ENCODE measurements around the gene IER2.

Gene IER2

GRCh38 chr19:13118424-13119193, 31.6 kb upstream of the IER2 start:
- no peak for TF ChIP-seq CTCF (IDR thresholded peaks at IDR 0.05; ENCODE audit: low read depth, low read length, missing control alignments)
- in situ Hi-C loops (cut with HindIII; ENCODE audit: low pct_ligation_motif_present, low sequenced_read_pairs) = no loop called here
- DNase-seq = no peak

GRCh38 chr19:13119627-13120026, 30.6 kb upstream of the IER2 start:
- H3K27ac ChIP-seq = peak overlapping the region; percentile 90
- in situ Hi-C loops (cut with HindIII; ENCODE audit: low pct_ligation_motif_present, low sequenced_read_pairs) = no loop called here
- TF ChIP-seq CTCF (IDR thresholded peaks at IDR 0.05; ENCODE audit: low read depth, low read length, missing control alignments) = no peak
- H3K27me3 ChIP-seq (replicated peaks) = no peaks in the 10 kb centered on the region
- no peak for DNase-seq
- peaks cover 7% of the 10 kb centered on the region for H3K36me3 ChIP-seq (replicated peaks)
- peak overlapping the region; percentile 90 for H3K4me3 ChIP-seq (ENCODE audit: low read depth, low read length)

More at GRCh38 chr19:13118424-13119193, 31.6 kb upstream of the IER2 start:
- no peaks in the 10 kb centered on the region for H3K27me3 ChIP-seq (replicated peaks)
- H3K4me3 ChIP-seq (ENCODE audit: low read depth, low read length) = peak overlapping the region; percentile 90
- peak overlapping the region; percentile 90 for H3K27ac ChIP-seq
- peaks cover 12% of the 10 kb centered on the region for H3K36me3 ChIP-seq (replicated peaks)

GRCh38 chr19:13120031-13120430, 30.2 kb upstream of the IER2 start:
- TF ChIP-seq CTCF (IDR thresholded peaks at IDR 0.05; ENCODE audit: low read depth, low read length, missing control alignments) = no peak
- in situ Hi-C loops (cut with HindIII; ENCODE audit: low pct_ligation_motif_present, low sequenced_read_pairs) = no loop called here
- Histone ChIP-seq H3K4me3 (ENCODE audit: low read depth, low read length) (peak overlapping the region; percentile 90), H3K36me3 (replicated peaks) (peaks cover 11% of the 10 kb centered on the region), H3K27ac (peak overlapping the region; percentile 90), H3K27me3 (replicated peaks) (no peaks in the 10 kb centered on the region)
- DNase-seq = no peak

GRCh38 chr19:13120817-13121216, 29.4 kb upstream of the IER2 start:
- H3K4me3 ChIP-seq (ENCODE audit: low read depth, low read length) = peak overlapping the region; percentile 27

GRCh38 chr19:13121551-13122274, 28.5 kb upstream of the IER2 start:
- no peak for DNase-seq
- in situ Hi-C loops (cut with HindIII; ENCODE audit: low pct_ligation_motif_present, low sequenced_read_pairs) = no loop called here
- Histone ChIP-seq H3K4me3 (ENCODE audit: low read depth, low read length) (no peak overlapping the region), H3K27me3 (replicated peaks) (no peaks in the 10 kb centered on the region), H3K27ac (peak overlapping the region; percentile 90), H3K36me3 (replicated peaks) (peaks cover 19% of the 10 kb centered on the region)
- no peak for TF ChIP-seq CTCF (IDR thresholded peaks at IDR 0.05; ENCODE audit: low read depth, low read length, missing control alignments)

More at GRCh38 chr19:13120817-13121216, 29.4 kb upstream of the IER2 start:
- H3K27ac ChIP-seq = peak overlapping the region; percentile 90
- H3K27me3 ChIP-seq (replicated peaks) = no peaks in the 10 kb centered on the region
- no peak for TF ChIP-seq CTCF (IDR thresholded peaks at IDR 0.05; ENCODE audit: low read depth, low read length, missing control alignments)
- peaks cover 12% of the 10 kb centered on the region for H3K36me3 ChIP-seq (replicated peaks)
- DNase-seq = peak; percentile 84
- in situ Hi-C loops (cut with HindIII; ENCODE audit: low pct_ligation_motif_present, low sequenced_read_pairs) = no loop called here

Data from brain microvascular endothelial cell (primary cell).